Hematopoietic multipotent progenitor cell treated with erythropoietin and hydrocortisone succinate and interleukin-3 and kit ligand, for 4 days (in vitro differentiated cells): Measurements from ENCODE around the gene ZBTB7C.

ENCODE experiments used
- DNase-seq: peaks from one replicate; pipeline ENCODE4 v3.0.0-alpha.2; 2015

Gene ZBTB7C

DNA sequence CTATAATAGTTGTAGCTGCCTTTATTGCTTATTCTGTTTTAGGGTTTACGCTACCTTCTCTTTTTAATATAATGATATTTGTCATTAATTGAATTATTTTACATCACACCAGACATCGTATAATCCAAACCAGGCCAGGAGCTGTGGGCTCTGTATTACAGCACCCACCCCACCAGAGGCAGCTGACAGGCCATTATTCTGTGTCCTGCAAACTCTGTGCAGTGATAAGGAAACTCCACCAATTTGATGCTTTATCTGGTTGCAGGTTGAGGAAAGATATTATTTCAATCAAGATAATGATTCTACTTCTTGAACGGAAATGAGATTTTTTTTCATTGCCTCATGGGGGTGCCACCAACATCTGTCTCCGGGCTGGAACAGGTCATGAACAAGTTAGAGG is 227.3 kb downstream of the ZBTB7C start:
- DNase-seq: no peak

DNA sequence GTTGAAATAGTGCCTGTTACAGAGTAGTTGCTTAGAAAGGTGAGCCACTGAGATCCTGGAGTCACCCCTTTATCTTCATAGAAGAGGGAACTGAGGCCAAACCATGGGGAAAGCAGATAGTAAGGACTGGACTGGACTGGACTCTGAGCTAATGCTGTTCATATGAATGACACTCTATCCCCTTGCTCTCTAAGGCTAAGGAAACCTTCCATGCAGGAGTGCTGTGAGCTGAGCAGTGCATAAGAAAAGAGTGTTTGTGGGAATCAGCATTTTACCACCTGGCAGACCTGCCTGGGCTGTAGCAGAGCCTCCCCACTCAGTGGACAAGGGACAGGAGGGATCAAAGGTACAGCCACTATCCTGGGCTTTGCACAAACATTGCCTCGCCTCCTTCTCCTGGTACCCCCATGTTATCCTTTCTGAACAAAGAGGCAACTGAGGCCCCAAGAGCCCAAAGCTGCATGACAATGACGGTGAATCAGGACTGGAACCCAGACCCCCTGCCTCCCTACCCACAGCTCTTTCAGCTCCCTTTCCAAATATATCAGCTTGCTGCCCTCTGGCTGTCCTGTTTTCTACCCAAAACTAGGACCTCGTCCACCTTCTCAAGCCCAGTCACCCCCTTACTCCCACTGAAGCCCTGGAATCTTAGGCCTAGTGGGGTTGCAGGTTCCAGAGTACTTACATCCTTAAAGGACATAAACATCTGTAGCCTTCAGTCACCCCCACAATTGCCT is 227.9 kb downstream of the ZBTB7C start:
- no peak for DNase-seq

DNA sequence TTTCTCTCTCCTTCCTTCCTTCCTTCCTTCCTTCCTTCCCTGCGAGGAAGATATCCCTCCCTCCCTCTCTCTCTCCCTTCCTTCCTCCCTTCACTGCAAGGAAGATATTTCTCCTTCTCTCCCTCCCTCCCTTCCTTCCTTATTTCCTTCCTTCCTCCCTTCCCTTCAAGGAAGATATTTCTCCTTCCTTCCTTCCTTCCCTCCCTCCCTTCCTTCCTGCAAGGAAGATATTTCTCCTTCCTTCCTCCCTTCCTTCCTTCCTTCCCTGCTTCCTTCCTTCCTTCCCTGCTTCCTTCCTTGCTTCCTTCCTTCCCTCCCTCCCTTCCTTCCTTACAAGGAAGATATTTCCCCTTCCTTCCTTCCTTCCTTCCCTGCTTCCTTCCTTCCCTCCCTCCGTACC is 229.5 kb downstream of the ZBTB7C start:
- DNase-seq: no peak

DNA sequence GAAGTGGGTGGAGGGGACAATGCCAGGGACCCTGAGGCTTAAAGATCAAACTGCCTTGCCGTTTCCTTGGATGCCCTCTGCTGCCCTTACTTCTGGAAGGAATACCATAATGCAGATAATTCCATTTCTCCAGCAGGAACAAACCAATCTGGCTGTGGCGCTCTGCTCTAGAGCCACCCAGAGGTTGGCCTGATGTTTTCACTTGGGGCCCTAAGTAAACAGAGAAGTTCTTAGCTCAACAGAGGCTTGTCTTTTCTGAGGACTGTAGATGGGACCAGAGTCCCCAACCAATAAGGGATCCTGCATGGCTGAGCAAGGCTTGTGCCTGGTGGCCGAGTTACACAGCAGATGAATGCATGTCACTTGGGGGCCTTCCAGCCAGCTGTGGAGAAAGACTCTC is 230.2 kb downstream of the ZBTB7C start:
- no peak for DNase-seq

DNA sequence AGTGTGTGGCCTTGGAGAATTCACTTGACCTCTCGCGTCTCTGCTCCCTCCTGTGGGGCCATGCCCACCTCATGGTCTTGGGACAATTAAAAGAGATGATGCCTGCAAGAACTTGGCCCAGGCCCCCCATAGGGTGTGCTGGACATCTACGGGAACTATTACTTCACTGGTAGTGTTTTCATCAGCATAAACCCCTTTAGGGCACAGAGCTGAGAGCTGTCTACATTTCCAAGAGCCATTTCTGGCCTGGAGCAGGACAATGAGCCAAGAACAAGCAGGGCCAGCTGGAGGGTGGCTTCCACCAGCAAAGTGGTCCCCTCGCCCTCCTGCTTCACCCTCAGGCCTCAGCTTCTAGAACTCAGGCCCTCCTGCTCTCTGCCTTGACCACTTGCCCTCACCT is 232.3 kb downstream of the ZBTB7C start:
- no peak for DNase-seq

DNA sequence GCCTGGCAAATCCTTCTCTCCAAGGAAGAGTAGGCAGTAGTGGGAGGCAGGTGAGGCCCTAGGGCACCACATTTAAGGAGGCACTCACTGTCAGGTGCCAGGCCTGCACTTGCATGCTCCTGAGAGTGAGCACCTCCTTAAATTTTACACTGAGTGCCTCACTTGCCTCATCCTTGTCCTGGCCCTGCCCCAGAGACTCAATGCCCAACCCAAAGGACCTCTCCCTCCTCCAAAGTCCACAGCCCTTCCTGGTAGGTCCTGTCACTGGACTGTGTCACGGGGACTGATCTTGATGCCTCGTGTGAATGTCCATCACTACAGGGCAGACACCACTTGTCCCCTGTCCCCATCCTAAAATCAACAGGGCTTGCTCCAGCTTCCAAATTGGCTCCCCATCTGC is 235.6 kb downstream of the ZBTB7C start:
- no peak for DNase-seq

DNA sequence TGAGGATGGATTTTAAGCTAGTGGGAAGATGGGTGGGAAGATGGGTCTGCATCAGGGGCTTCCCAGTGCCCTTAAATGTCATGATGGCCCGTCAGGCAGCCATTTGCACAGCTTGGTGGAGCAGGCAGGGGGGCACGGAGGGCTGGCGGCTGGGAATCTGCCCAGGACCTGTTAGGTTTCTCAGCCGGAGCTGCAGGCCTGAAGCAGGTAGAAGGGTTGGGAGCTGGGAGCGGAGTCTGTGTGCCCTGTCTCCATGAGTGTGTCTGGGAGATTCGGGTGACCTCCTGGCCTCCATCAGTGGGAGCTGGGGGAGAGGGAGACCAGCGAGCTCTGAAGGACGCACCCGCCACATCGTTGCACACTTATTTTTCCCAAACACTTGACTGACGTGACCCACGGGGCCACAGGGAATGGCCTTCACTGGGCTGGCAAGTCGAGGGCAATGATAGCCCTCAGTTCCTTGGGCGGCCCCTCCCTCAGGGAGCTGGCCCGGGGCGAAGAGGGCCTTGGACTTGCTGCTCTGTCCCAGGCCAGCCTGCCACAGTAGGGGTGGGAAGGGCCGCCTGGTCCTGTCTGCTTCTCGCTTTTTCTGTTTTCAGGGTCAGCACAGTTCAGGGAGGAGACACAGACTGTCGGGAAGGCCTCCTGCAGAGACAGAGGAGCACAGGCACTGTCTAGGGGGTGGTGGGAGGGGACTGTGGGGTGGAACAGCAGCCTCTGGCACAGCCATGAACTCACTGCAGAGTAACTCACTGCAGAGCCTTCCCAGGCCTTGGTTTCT is 236.8 kb downstream of the ZBTB7C start:
- DNase-seq: no peak

GRCh38 chr18:48171490-48172188 is 237.5 kb downstream of the ZBTB7C start:
- DNase-seq: no peak

DNA sequence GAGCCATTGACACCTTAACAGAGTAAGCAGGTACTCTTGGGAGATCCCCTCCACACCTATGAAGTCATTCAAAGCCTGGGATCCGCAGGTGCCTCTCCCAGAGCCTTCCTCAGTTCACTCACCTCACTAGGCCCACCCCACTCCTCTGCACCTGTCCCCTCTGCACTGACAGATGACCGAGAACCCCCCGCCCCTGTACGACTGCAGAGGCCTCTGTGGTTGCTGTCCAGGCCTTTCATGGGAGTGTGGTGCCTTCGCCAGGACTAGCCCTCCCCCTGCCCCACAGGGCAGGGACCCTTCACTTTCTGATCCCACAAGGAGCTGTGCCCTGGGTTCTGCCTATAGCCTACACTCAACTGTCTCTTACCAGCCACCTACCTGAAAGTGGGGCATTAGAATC is 238.5 kb downstream of the ZBTB7C start:
- DNase-seq: no peak

DNA sequence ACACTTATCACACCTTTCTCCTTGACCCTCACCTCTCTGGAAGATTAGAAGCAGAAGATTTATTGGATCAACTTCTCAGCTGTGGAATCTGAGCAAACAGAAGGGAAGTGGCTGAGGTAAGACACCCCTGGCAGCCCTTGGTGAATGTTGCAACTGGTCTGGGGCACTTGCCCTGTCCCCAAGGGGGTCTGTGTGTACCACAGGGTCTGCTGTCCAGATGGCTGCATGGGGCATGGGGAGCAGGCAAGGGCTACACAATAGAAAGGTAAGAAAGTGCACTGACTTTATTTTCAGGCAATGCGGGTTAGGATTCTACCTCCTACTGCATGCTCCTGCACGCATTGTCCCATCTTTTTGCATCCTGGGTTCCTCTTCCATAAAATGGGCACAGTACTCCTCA is 240.3 kb downstream of the ZBTB7C start:
- no peak for DNase-seq

DNA sequence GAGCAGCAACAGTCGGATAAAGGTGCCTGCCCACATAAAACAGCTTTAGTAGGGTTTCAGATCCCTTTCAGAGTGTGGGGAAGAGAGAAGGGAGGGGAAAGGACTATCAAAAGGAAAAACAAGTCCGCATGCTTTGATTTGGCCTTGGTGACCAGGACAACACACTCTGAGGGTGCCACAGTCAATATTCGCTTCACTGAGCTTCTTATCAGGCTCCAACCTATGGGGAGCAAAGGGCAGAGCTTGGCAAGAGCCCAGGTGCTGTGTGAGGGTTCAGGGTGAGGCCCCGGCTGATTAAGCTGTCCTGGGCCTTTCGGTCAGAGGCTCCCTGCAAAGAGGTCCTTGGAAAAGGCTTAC is 241.3 kb downstream of the ZBTB7C start:
- peak; percentile 37 for DNase-seq

DNA sequence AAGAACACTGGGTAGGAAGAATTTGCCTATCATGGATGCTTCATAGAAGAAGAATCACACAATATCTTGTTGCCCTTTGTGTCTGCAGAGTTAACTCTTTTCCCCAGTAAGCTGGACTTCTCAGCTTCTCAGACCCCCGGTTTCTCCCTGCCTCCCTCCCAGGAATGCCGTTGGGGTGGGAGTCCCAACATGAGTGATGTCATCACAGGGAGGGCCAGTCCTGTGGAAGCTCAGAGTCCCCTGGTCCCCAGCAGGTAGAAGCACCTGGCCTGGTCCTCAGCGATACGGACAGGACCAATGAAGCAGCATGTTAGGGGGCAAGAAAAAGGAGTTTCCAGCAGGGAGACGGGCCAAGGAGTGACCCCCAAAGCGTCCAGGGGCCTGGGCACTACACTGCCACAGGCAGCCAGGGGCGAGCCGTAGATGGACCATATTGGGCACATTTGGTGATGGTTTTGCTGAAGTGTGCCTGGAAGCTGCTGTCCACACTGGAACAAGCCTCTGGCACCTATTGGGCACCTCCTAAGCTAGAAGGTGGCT is 242.8 kb downstream of the ZBTB7C start:
- no peak for DNase-seq

DNA sequence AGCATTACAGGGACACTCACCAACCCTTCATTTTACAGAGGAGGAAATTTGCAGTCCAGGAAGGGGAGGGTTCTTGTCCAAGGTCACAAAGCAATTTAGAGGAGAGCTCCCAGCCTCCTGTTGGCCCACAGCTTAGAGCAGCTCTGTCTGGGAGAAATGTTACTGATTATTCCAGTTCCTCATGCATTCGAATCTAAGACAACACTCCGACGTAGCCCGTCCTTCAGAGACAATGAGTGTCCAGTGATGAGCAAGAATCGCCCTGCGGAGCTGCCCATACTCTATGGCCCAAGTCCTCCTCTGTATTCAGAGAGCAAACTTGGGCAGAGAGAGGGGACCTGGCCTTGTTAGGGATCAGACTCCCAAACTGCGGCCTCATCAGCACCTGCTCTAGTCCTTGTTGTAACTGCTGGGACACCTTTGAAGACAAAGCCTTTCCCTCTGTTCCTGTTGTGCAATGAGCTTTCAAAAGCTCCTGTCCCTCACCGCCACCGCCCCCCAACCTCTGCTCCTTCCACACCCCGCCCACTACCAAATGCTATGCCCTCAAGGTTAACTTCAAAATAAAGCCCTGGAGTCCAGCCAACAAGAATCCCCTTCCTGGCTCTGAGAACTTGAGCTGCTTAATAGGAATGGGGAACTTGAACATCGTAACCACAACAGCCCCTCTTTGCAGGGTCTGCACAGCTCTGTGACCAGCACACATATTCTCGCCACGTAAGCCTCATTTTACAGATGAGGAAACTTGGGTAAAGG is 243.9 kb downstream of the ZBTB7C start:
- peak; percentile 85 for DNase-seq

DNA sequence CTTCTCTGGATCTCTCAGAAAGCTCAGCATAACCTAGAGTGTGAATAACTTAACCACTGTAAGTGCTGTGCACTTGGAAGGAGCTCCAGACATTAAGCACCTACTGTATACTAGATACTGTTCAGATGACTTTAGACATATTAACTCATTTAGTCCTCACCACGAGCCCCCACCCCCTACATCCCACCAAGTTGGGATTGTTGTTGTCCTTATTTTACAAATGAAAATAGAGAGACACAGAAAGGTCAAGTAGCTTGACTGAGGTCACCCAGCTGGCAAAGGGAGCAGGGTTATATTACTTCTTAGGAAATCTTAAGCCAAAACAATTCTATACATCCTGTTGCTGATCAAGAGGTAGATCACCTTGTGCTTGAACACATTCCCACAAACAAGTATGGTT is 244.5 kb downstream of the ZBTB7C start:
- no peak for DNase-seq

- no peak for DNase-seq
Observed at GRCh38 chr18:48164116-48164515, 245.1 kb downstream of the ZBTB7C start.

DNA sequence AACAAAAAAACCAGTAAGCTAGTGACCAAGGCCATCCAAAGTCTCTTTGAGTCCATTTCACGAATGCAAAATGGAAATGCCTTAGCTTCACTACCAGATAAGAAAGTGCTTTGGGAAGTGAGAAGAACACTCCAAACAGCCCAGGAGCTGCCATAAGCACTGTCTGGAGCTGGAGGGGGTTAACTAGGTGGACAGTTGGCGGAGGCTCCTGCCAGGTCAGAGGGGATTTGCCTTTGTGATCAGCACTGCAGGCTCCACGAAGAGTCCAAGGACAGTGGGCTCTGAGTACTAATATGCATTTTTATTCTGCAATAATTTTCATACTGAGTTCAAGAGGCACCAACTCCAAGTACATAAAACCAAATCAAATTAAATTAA is 245.5 kb downstream of the ZBTB7C start:
- DNase-seq: no peak

- DNase-seq: no peak
Observed at GRCh38 chr18:48162956-48163737, 246.0 kb downstream of the ZBTB7C start.

- DNase-seq: peak; percentile 54
Observed at GRCh38 chr18:48161911-48162698, 247.1 kb downstream of the ZBTB7C start.

GRCh38 chr18:48161191-48161910 is 247.8 kb downstream of the ZBTB7C start:
- peak; percentile 69 for DNase-seq

DNA sequence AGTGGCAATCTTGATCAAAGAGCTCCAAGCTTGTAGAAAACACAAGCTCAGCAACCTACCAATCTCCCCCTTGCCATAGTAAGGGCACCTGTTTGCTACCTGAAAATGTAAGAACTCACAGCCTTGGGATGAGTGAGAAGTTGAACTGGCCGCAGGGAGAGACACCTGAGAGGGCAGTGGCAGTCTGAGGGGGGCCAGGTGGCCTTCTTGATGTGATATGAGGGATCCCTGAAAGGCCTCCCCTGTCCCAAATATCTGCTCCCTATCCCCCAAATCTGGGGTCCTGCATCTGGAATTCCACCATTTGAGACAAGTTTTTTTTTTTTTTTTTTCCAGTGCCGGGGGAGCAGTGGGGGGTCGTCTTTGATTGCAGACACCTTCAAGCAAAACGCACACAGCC is 248.6 kb downstream of the ZBTB7C start:
- no peak for DNase-seq

DNA sequence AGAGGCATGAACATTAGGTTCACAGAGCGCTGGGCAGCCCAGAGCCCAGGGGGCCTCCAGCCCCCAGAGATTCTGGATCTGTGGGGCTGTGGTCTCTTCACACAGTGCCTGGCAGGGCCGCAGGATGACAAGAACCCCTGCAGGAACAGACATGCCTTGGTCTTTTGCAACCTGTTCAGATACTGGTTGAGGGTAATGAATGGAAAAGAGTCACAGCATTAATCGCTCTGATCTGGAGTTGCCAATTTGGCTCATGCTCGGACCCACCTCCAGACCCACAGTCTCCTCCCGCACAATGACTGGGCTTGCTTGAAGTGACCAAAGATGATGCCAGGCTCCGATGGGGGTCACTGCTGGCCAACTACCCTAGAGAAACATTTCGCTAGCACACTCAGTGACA is 249.4 kb downstream of the ZBTB7C start:
- no peak for DNase-seq
